H1 (cell line): ENCODE data around the gene PIK3R4.

Source experiments
- BRCA1 ChIP-seq: IDR thresholded peaks from 2 replicates; pipeline ENCODE4 v1.6.1; 2012; ENCODE audit warnings: low read depth, low read length, improper control_type of control experiment
- EP300 ChIP-seq, 2 experiments: IDR thresholded peaks; 1 replicate in 1 of 2; 2 replicates in 1 of 2; pipeline ENCODE4 v1.6.1; 2011 to 2012; ENCODE audit warnings: low read depth in 2 of 2, low read length in 2 of 2, mild to moderate bottlenecking in 2 of 2, borderline replicate concordance in 1 of 2, inconsistent platforms in 1 of 2, moderate library complexity in 1 of 2
- EZH2 ChIP-seq: fragments of 200-600 bp; sonication (generic); IDR thresholded peaks from 2 replicates; pipeline ENCODE4 v1.7.1; 2012; ENCODE audit warnings: low read depth, mild to moderate bottlenecking, moderate library complexity, low read length, inconsistent platforms; ENCODE audit not compliant: severe bottlenecking
- KDM5A ChIP-seq: fragments of 200-600 bp; IDR thresholded peaks from 2 replicates; pipeline ENCODE4 v1.7.1; 2012; ENCODE audit warnings: mild to moderate bottlenecking, low read length, inconsistent platforms, mixed read lengths
- MAX ChIP-seq: IDR thresholded peaks from 2 replicates; pipeline ENCODE4 v1.6.1; 2012; ENCODE audit warnings: inconsistent platforms
- RFX5 ChIP-seq: IDR thresholded peaks from 2 replicates; pipeline ENCODE4 v1.6.1; 2011; ENCODE audit warnings: low read depth, low read length, improper control_type of control experiment, borderline replicate concordance
- TF ChIP-seq, protein P1 (sequence below), 3 experiments: IDR thresholded peaks; 1 replicate in 2 of 3; 2 replicates in 1 of 3; pipeline versions ENCODE4 v1.5.1 to v1.6.1; 2011; ENCODE audit warnings: low read length in 3 of 3, mild to moderate bottlenecking in 3 of 3, inconsistent platforms in 2 of 3, low read depth in 1 of 3, moderate library complexity in 1 of 3; ENCODE audit not compliant: insufficient read depth in 1 of 3; ENCODE audit errors: control extremely low read depth in 1 of 3

DNA sequence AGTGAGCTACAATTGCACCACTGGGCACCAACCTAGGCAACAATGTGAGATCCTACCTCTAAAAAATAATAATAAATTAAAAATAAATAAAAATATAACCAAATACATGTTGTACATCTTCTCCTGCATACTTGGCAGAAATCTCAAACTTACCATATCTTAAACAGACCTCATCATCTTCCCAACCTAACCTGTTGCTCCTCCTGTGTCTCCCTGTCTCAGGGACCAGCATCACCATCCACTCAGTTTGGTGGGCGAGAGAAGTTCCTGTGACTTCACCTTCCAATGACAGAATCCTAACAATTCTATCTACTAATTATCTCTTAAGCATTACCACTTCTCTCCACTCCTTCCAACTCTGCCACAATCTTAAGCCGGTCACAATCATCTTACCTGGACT, 3.3 kb downstream of the PIK3R4 start:
- TF ChIP-seq, protein P1, sequence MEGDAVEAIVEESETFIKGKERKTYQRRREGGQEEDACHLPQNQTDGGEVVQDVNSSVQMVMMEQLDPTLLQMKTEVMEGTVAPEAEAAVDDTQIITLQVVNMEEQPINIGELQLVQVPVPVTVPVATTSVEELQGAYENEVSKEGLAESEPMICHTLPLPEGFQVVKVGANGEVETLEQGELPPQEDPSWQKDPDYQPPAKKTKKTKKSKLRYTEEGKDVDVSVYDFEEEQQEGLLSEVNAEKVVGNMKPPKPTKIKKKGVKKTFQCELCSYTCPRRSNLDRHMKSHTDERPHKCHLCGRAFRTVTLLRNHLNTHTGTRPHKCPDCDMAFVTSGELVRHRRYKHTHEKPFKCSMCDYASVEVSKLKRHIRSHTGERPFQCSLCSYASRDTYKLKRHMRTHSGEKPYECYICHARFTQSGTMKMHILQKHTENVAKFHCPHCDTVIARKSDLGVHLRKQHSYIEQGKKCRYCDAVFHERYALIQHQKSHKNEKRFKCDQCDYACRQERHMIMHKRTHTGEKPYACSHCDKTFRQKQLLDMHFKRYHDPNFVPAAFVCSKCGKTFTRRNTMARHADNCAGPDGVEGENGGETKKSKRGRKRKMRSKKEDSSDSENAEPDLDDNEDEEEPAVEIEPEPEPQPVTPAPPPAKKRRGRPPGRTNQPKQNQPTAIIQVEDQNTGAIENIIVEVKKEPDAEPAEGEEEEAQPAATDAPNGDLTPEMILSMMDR (IDR thresholded peaks at IDR 0.05; ENCODE audit: control extremely low read depth in 1 of 3, insufficient read depth in 1 of 3, low read depth in 1 of 3, low read length in 3 of 3) = no peak
- TF ChIP-seq KDM5A (no peak), MAX (no peak), EZH2 (no peak), EP300 (IDR thresholded peaks at IDR 0.05; ENCODE audit: borderline replicate concordance in 1 of 2, low read depth in 2 of 2, low read length in 2 of 2) (no peak), RFX5 (no peak), BRCA1 (no peak)
